HG02852 (cell line): ENCODE measurements around the gene DEFB126.
"Not testable (repeated sequence)": the region's sequence is repeated elsewhere in the genome, so short reads cannot be mapped to it uniquely, and the experiment has no call there.

Source experiments
- ATAC-seq: cut with Tn5 transposase; IDR thresholded peaks from one replicate; pipeline ENCODE4 v1.9.1; 2021; ENCODE audit warnings: mild to moderate bottlenecking, moderate library complexity; ENCODE audit not compliant: unreplicated experiment

DEFB126 gene, protein sequence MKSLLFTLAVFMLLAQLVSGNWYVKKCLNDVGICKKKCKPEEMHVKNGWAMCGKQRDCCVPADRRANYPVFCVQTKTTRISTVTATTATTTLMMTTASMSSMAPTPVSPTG

DNA sequence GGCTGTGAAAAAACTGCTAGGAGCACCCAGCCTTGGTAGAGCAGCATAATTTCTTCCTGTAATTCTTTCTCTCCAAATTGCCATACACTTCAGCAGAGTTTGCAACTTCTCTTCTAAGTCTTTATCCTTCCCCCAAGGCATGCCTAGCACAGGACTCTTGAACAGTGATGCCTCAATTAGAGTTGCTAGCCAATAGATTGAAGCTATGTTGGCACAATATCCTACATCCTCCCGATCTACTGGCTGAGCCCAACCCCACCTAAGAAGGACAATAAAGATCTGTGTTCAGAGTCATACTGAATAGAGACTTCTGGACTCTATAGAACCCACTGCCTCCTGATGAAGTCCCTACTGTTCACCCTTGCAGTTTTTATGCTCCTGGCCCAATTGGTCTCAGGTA lies at the start of gene DEFB126:
TSS of gene DEFB126 (plus strand) at position 301 of the 400 bp plus-strand sequence. CDS start at position 340, 39 bp downstream.
- ATAC-seq: no peak

DNA sequence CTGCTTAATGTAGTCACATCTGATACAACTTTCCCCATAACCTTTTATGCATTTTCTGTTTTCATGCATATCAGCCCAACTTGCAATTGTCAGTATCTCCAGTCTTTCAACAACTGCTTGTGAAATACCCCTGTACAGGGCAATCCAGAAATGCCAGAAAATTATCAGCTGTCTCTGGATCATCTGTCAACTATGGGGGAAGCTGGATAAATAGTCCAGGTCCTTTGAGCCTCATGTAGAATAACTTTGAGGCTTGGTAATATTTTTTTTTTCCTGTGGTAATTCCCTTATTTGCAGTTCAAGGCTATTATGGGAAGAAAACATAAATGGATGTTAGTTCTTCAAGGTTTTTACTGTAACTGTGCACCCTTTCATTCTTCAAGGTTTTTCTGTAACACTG lies 48.7 kb upstream of the DEFB126 start:
- ATAC-seq: no peak

DNA sequence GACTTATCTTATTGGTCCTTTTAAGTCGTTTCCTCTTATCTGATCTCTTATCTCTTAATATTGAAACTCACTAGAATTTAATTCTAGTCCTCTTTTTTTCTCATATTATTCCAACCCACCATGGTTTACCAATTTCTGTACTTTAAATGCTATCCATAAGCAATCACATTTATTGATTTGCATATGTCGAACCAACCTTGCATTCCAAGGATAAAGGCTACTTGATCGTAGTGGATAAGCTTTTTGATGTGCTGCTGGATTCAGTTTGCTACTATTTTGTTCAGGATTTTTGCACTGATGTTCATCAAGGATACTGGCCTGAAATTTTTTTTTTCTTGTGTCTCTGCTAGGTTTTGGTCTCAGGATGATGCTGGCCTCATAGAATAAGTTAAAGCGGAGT lies 47.2 kb upstream of the DEFB126 start:
- ATAC-seq: no peak

DNA sequence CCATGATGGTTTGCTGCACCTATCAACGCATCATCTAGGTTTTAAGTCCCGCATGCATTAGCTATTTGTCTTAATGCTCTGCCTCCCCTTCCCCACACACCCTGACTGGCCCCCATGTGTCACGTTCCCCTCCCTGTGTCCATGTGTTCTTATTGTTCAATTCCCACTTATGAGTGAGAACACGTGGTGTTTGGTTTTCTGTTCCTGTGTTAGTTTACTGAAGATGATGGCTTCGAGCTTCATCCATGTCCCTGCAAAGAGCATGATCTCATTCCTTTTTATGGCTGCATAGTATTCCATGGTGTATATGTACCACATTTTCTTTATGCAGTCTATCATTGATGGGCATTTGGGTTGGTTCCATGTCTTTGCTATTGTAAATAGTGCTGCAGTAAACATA lies 44.7 kb upstream of the DEFB126 start:
- ATAC-seq: not testable (repeated sequence)

DNA sequence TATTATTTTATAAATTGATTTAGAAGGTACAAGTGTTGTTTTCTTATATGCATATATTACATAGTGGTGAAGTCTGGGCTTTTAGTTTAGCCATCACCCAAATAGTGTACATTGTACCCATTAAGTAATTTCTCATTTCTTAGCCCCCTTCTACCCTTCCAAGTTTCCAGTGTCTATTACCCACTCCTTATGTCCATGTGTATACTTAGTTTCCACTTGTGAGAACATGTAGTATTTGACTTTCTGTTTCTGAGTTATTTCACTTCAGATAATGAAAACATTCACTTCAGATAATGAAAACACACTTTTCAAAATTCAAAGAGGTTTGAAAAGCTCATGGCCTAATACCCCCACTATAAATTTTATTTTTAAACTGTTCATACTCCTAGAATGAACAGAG lies 40.4 kb upstream of the DEFB126 start:
- no peak for ATAC-seq

DNA sequence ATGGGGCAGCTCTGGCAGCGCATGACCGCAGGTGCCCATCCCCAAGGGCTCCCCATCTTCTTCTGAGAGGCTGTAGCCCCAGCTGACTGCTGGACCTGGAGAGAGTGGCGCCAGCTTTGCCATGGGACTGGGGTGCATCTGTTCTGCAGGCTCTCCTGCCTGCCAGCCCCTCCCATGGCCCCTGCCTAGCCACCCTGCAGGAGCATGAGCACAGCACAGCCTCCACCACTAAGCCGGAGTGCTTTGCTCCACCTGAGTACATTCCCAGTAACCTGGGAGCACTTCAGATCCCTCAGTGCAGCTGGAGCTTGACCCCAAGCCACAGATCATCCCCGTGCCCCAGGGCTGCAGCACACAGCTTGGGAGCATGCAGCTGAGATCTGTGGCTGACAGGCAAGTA lies 38.9 kb upstream of the DEFB126 start:
- no peak for ATAC-seq

DNA sequence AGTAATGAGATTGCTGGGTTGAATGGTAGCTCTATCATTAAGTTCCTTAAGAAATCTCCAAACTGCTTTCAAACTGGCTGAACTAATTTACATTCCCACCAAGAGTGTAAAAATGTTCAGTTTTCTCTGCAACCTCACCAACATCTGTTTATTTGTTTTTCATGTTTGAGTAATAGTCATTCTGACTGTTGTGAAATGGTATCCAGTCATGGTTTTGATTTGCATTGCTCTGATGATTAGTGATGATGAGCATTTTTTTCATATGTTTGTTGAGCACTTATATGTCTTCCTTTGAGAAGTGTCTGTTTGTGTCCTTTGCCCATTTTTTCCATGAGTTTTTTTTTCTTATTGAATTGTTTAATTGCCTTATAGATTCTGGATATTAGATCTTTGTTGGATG lies 30.0 kb upstream of the DEFB126 start:
- no peak for ATAC-seq

DNA sequence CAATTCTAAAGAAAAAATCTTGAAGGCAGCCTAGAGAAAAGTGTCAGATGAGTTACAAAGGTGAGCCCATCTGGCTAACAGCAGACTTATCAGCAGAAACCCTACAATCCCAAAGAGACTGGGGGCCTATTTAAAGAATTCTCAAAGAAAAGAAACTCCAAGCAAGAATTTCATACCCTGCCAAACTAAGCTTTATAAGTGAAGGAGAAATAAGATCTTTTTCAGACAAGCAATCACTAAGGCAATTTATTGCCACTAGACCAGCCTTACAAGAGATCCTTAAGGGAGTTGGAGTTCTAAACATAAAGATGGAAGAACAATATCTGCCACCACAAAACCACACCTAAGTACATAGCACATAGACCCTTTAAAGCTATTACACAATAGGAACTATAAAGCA lies 24.9 kb upstream of the DEFB126 start:
- ATAC-seq: no peak

DNA sequence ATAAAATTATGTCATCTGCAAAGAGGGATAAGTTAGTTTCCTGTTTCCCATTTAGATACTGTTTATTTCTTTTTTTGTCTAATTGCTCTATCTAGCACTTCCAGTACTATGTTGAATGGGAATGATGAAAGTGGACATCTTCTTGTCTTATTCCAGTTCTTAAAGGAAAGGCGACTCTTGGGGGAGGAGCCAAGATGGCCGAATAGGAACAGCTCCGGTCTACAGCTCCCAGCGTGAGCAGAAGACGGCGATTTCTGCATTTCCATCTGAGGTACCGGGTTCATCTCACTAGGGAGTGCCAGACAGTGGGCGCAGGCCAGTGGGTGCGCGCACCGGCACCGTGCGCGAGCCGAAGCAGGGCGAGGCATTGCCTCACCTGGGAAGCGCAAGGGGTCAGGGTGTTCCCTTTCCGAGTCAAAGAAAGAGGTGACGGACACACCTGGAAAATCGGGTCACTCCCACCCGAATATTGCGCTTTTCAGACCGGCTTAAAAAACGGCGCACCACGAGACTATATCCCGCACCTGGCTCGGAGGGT lies 12.5 kb upstream of the DEFB126 start:
- not testable (repeated sequence) for ATAC-seq

DNA sequence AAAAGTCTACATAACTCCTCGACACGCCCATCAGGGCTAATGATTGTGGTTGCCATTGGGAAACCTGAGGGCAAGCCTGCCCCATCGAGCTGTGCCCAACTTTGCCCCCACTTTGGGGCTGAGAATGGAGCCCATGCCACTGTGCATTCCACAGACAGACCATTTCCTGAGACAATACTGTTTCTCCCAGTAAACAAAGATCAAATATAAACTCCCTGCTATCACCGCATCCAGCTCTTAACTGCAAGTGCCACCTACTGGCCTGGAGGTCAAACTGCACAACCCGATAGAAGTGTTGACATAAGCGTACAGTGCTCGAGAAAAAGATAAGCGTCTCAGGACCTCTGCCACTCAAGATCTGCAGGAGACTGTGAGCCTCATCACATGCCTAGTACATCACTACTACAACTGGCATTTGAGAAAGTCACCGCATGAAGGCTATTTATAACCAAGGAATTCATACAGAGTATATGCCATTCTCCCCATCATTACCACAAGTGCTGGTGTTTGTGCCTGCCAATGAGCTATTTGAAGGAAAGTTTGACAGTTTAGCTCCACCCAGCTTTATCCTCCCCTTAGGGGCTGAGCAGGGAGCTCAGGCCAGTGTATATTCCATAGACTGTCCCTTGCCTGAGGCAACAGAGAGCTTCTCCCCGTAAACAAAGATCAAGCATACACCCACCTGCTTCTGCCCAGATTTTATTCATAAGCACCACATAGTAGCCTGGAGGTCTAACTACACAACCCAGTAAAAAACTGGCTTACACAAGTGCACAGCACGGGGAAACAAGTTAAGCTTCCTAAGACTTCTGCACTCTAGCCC lies 4.5 kb upstream of the DEFB126 start:
- ATAC-seq: no peak

DNA sequence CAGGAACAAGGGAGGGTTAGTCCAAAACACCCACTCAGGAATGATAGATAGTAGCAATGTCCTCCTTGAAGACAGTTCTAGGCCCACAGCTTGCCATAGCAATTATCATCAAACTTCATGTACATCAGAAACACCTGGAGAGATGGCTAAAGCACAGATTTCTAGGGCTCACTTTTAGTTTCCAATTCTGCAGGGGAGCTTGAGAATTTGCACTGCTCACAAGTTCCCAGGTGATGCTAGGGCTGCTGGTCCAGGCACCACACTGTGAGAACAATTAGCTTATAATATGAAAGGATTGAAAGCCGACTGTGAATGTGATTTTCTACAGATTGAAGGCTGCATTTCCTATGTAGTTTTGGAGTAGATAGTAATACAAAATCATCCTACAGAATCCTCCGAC lies 3.5 kb downstream of the DEFB126 start:
- no peak for ATAC-seq

DNA sequence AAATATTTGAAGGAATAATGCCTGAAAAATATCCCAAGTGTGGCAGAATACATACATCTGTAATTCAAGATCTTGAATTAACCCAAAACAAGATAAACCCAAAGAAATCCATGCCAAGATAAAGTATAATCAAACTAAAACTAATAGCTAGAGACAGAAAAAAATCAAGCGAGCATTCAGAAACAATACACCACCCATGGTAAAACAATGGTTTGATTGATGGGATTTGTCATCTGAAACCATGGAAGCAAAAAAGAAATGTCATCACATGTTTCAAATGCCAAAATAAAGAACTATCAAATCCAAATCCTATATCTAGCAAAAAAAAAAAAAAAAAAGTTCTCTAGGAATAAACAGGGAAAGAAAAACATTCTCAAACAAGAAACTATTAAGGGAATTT lies 9.7 kb downstream of the DEFB126 start:
- no peak for ATAC-seq

DNA sequence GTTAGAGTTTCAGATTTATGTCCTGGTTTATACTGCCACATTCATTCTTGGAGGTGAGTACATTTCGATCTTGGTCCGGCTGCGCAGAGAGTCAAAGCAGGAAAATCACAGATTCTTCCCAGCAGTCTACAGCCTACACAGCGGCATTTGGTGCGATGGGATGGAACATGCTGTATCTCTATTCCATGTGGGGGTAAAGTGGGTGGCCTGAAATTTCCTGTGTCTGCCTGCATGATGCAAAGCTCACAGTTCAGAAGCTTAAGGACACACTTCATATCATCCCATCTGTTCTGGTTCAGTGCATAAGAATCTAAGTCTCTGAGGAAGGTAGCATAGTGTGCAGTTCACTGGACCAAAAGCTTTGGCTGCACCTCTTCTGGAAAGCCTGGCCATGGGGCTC lies 14.8 kb downstream of the DEFB126 start, which contains the start of gene DEFB127:
TSS of gene DEFB127 (plus strand) at position 301 of the 400 bp plus-strand sequence. CDS start at position 392, 91 bp downstream.
- ATAC-seq: no peak

DNA sequence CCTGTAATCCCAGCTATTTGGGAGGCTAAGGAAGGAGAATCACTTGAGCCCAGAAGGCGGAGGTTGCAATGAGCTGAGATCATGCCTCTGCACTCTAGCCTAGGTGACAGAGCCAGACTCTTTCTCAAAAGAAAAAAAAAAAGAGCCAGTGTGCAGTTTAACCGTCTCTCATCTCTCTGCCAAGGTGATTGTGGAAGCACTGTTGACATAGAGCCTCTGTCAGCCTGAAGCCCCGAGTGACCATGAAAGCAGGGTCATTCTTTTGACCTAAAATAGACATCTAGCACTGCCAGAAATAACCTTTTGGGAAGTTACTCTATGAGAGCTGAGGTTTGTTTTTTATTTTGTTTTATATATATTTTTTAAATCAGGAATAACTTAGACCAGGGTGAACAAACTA lies 22.2 kb downstream of the DEFB126 start:
- ATAC-seq: no peak

DNA sequence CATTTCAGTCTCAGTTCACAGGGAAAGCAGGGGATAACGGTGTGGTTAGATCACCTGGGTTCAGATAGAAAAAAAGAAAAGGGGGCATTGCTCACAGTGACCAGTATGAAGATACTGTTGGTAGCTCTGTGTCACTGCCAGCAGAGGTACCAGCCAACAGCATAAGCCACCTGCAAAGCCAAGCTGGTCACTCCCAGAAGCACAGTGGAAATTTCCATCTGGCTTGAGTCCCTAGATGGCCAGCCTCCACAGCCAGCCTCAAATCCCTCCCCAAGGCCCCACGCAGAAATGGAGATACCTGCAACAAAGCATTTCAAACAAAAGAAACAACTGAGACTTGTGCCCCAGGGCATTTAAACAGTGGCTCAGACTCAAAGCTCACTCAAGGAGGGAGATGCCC lies 26.5 kb downstream of the DEFB126 start:
- ATAC-seq: no peak

DNA sequence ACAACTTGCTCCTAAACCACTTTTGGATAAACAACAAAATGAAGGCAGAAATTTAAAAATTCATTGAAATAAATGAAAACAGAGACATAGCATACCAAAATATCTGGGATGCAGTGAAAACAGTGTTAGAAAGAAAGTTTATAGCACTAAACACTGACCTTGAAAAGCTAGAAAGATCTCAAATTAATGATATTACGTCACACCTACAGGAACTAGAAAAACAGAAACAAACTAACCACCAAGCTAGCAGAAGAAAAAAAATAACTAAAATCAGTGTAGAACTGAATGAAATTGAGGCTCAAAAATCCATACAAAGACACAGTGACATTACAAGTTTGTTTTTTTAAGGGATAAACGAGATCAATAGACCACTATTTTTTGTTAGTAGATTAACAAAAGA lies 41.9 kb downstream of the DEFB126 start:
- ATAC-seq: no peak

DNA sequence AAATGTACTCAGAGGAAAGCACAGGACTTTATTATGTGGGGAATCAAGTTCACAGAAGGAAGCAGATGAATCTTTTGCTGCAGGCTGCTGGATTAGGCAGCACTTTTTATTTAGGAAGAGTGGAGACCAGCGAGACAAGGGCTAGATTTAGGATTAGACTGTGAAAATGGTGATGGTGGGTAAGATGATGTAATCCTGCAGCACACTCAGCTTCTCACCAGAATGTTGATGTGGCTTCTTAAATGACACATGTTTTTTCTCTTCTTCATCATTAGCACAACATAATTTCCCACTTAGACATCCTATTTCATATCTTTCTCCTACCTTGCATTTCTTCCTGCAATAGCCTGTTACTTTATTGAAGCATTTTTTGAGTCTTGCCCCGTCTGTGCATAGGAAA lies 45.3 kb downstream of the DEFB126 start:
- ATAC-seq: no peak

DNA sequence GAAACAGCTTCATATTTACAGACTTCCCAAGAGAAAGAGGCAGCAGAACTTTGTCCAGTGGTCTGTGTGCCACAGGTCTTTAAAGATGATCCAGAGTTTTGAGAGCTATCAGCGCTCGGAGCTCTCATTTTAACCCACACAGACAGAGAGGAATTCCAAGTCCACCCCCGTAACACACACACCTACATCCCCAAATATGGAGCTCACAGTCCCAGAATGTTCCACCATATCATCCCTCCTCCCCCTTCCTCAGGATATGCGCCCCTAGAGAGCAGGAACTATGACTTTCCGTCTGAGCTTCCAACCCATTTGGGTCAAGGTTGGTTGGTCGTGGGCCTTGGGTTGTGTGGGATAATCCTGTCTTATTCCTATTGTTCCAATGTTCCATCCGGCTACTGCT lies 47.2 kb downstream of the DEFB126 start, which contains the start of gene DEFB128:
TSS of gene DEFB128 (minus strand) at position 101 of the 400 bp plus-strand sequence. CDS start at position 13, 88 bp downstream.
- ATAC-seq: no peak
